Epithelial cell of proximal tubule (primary cell): ENCODE results near the gene IQCC. TPM values are rescaled to one million over a fixed set of nuclear protein-coding genes. Genes with fewer than 3 reads are reported as not detected.

ENCODE experiments used
- DNase-seq: peaks from one replicate; pipeline ENCODE4 v3.0.0-alpha.2; 2011; ENCODE audit warnings: low read depth
- H3K4me3 ChIP-seq: 2 replicates; pipeline ENCODE4 v1.5.1; 2011; ENCODE audit warnings: low read depth, mild to moderate bottlenecking, low read length
- total RNA-seq: library from RNA; depleted of rRNA; stranded (reverse); fragments of >200 nt; gene quantifications from 2 replicates; pipeline ENCODE4 v1.2.3, GENCODE V29; 2015
- TF ChIP-seq, protein P1 (sequence below): conservative IDR thresholded peaks from 2 replicates; pipeline ENCODE4 v1.5.1; 2012; ENCODE audit warnings: low read depth, mild to moderate bottlenecking, low read length

Gene IQCC
- total RNA-seq, 1 donor from 2014 or later, result 4.6 TPM

- TF ChIP-seq, protein P1, sequence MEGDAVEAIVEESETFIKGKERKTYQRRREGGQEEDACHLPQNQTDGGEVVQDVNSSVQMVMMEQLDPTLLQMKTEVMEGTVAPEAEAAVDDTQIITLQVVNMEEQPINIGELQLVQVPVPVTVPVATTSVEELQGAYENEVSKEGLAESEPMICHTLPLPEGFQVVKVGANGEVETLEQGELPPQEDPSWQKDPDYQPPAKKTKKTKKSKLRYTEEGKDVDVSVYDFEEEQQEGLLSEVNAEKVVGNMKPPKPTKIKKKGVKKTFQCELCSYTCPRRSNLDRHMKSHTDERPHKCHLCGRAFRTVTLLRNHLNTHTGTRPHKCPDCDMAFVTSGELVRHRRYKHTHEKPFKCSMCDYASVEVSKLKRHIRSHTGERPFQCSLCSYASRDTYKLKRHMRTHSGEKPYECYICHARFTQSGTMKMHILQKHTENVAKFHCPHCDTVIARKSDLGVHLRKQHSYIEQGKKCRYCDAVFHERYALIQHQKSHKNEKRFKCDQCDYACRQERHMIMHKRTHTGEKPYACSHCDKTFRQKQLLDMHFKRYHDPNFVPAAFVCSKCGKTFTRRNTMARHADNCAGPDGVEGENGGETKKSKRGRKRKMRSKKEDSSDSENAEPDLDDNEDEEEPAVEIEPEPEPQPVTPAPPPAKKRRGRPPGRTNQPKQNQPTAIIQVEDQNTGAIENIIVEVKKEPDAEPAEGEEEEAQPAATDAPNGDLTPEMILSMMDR, result no peak
- no peak for DNase-seq
- H3K4me3 ChIP-seq, result no peak overlapping the region
Observed at GRCh38 chr1:32224285-32224684, 18.8 kb downstream of the IQCC start.

GRCh38 chr1:32228771-32229170, 23.3 kb downstream of the IQCC start:
- TF ChIP-seq, protein P1, result no peak
- H3K4me3 ChIP-seq, result no peak overlapping the region
- DNase-seq, result no peak

DNA sequence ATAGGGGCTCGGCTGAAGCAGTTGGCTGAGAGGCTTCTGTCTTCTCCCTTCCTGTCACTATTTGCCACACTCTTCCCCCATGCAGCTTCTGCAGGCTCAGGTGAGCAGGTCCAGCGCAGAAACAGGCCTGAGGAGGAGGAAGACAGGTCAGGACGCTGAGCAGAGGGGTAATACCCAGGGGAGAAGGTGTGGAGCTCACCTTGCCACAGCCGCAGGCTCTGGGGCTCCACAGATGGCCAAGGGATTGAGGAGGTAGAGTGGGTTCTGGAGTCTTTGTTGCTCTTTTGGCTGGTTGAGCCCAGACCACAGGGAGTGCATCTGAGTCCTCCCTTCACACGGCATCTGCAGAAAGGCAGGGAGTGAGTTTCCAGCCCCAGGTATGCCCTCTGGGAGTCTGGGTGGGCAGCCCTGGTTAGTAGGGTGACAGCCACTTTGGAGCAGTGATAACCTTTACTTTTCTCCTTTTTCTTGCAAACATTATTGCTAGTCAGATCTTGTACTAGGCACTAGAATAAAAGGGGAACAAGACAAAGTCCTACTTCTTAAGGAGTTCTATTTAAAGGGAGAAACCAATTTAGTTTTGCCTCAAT, 26.5 kb downstream of the IQCC start:
- no peak for DNase-seq
- H3K4me3 ChIP-seq, result no peak overlapping the region
- TF ChIP-seq, protein P1, result no peak

DNA sequence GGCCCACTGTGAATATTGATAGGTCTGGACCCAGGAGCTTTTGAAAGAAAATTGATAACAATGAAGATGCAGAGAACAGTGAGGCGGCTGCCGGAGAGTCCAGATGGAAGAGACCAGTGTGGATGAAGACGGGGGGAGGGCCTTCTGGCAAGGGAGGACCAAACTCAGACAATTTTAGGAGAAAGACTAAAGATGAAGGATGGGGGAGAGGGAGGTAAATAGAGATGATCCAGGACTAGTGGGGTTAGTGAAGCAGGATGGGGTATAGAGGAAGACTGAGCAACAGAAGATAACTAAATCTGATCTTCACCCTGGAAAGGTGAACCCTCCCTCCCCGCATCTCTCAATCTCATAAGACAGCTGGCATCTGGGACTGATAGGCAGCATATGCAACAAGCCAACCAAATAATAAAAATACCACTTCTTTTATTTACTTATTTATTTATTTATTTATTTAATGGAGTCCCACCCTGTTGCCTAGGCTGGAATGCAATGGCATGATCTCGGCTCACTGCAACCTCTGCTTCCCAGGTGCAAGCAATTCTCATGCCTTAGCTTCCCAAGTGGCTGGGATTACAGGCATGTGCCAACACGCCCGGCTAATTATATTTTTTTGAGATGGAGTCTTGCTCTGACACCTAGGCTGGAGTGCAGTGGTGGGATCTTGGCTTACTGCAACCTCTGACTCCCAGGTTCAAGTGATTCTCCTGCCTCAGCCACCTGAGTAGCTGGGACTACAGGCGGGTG, 27.3 kb downstream of the IQCC start:
- DNase-seq, result no peak
- no peak overlapping the region for H3K4me3 ChIP-seq
- TF ChIP-seq, protein P1, result no peak

DNA sequence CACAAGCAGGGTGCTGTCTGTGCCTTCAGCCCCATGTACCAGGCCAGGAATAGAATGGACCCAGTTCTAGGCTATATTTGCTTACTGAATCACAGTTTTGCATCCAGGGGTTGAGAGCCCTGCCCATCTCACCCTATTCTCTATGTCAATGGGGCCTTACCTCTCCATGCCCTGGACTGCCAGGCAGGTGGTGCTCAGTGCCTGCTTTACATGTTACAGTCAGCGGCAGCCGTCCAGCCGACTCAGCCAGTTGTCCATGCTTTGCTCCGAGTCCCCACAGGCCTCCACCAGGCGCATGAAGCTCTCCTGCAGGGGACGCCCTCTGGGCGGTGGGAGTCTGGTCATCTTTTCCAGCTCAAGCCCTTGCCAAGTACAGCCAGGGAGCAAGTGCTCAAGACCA, 29.3 kb downstream of the IQCC start:
- TF ChIP-seq, protein P1, result no peak
- no peak for DNase-seq
- no peak overlapping the region for H3K4me3 ChIP-seq

- H3K4me3 ChIP-seq, result no peak overlapping the region
- no peak for DNase-seq
- TF ChIP-seq, protein P1, result no peak
Observed at GRCh38 chr1:32239337-32239736, 33.9 kb downstream of the IQCC start.

DNA sequence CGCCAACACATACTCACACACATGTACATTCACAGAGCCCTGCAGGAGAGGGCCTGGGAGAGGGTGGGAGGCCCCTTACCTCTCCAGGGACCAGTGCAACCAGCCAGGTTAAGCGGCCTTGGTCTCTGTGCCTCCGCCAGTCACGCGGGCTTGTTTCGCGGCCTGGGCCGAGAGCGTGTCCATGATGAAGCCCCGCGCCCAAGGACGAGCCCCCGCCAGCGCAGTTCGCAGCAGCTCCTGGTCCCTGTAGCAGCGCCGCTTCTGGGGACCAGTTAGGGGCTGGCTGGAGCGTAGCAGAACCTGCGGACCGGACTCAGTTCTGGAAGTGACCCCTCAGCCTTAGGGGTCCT, 34.3 kb downstream of the IQCC start:
- DNase-seq, result no peak
- TF ChIP-seq, protein P1, result no peak
- peak overlapping the region; percentile 61 for H3K4me3 ChIP-seq
